Smooth muscle cell (in vitro differentiated cells): ENCODE results near the gene HSFX2. TPM values are rescaled to one million over a fixed set of nuclear protein-coding genes. Genes with fewer than 3 reads are reported as not detected.
A peak's percentile ranks its signal among the peaks of the same experiment; 100 is the strongest.
"Not testable (repeated sequence)": the region's sequence is repeated elsewhere in the genome, so short reads cannot be mapped to it uniquely, and the experiment has no call there.

Experiments used
- DNase-seq: peaks from one replicate; lab custom pipeline; 2025; ENCODE audit not compliant: unreplicated experiment; lab: John Stamatoyannopoulos, UW
- H2AFZ ChIP-seq: fragments of 200-600 bp; sonication (generic); 2 replicates; pipeline ENCODE4 v1.6.0; 2016; ENCODE audit warnings: antibody characterized with exemption, low read depth, mild to moderate bottlenecking
- H3F3A ChIP-seq: fragments of 200-600 bp; sonication (generic); 2 replicates; pipeline ENCODE4 v1.6.0; 2017; ENCODE audit warnings: antibody characterized with exemption, low read depth
- H3K27ac ChIP-seq: fragments of 200-600 bp; sonication (generic); 2 replicates; pipeline ENCODE4 v1.5.1; 2016; ENCODE audit warnings: low read depth, mild to moderate bottlenecking
- H3K27me3 ChIP-seq: fragments of 200-600 bp; sonication (generic); 2 replicates; pipeline ENCODE4 v1.6.1; 2016; ENCODE audit warnings: low read depth, mild to moderate bottlenecking
- H3K36me3 ChIP-seq: fragments of 200-600 bp; sonication (generic); 2 replicates; pipeline ENCODE4 v1.5.1; 2016; ENCODE audit warnings: low read depth
- H3K4me1 ChIP-seq: fragments of 200-600 bp; sonication (generic); 2 replicates; pipeline ENCODE4 v1.5.1; 2016; ENCODE audit warnings: low read depth
- H3K4me2 ChIP-seq: fragments of 200-600 bp; sonication (generic); 2 replicates; pipeline ENCODE4 v1.6.0; 2016; ENCODE audit warnings: mild to moderate bottlenecking
- H3K4me3 ChIP-seq: fragments of 200-600 bp; sonication (generic); 2 replicates; pipeline ENCODE4 v1.5.1; 2016; ENCODE audit warnings: mild to moderate bottlenecking
- H3K79me2 ChIP-seq: fragments of 200-600 bp; sonication (generic); 2 replicates; pipeline ENCODE4 v1.6.0; 2016; ENCODE audit warnings: low read depth, mild to moderate bottlenecking
- H3K9ac ChIP-seq: fragments of 200-600 bp; sonication (generic); 2 replicates; pipeline ENCODE4 v1.6.0; 2016; ENCODE audit warnings: low read depth
- H3K9me3 ChIP-seq: fragments of 200-600 bp; sonication (generic); replicated peaks from 2 replicates; pipeline ENCODE4 v1.5.1; 2016; ENCODE audit warnings: low read depth
- H4K20me1 ChIP-seq: fragments of 200-600 bp; sonication (generic); 2 replicates; pipeline ENCODE4 v1.6.0; 2016; ENCODE audit warnings: low read depth
- WGBS: methylation state at CpG from one replicate; pipeline ENCODE4 v1.1.7; 2016; ENCODE audit warnings: low lambda C conversion rate; 5-methylcytosine and 5-hydroxymethylcytosine counted together
- polyA plus RNA-seq: library from polyadenylated mRNA; unstranded; fragments of >200 nt; fragmentation: Nextera tagmentation; extraction: Ambion mirVana; gene quantifications from 2 replicates; pipeline ENCODE4 v1.2.1, GENCODE V29; 2016
- total RNA-seq: library from RNA; depleted of rRNA; stranded (reverse); fragments of >200 nt; gene quantifications from 2 replicates; pipeline ENCODE4 v1.2.3, GENCODE V29; 2014
- TF ChIP-seq, protein P1 (sequence below): fragments of 200-600 bp; sonication (generic); IDR thresholded peaks from 2 replicates; pipeline ENCODE4 v1.5.1; 2017; ENCODE audit warnings: borderline replicate concordance, mild to moderate bottlenecking, antibody characterized with exemption; ENCODE audit not compliant: insufficient read depth, poor library complexity, severe bottlenecking

The HSFX2 gene
- total and polyA plus RNA-seq, 2 experiments from 2014 or later, result 0.63 TPM; not detected in 1

- not testable (repeated sequence) for H3K4me2 ChIP-seq, H3K9ac ChIP-seq, H3K9me3 ChIP-seq, H3F3A ChIP-seq, DNase-seq, H3K79me2 ChIP-seq, H3K27me3 ChIP-seq, H3K4me1 ChIP-seq, H3K27ac ChIP-seq, H4K20me1 ChIP-seq, H2AFZ ChIP-seq, H3K36me3 ChIP-seq, H3K4me3 ChIP-seq
- WGBS, result 91% methylated on average over 1 of the region's 1 CpG
Observed at GRCh38 chrX:149550454-149550853, 44.7 kb downstream of the HSFX2 start.

- not testable (repeated sequence) for H4K20me1 ChIP-seq, DNase-seq, H3K79me2 ChIP-seq, H3K4me1 ChIP-seq, H2AFZ ChIP-seq, H3K9ac ChIP-seq, H3K27me3 ChIP-seq, H3K4me2 ChIP-seq, H3F3A ChIP-seq, H3K4me3 ChIP-seq, H3K27ac ChIP-seq, H3K36me3 ChIP-seq, H3K9me3 ChIP-seq
- 77% methylated on average over 2 of the region's 6 CpGs for WGBS
Observed at GRCh38 chrX:149549701-149550100, 45.4 kb downstream of the HSFX2 start, which contains the start of gene HSFX3. HSFX3 (minus strand) TSS chrX:149549924; CDS start chrX:149549852, 72 bp downstream.

DNA sequence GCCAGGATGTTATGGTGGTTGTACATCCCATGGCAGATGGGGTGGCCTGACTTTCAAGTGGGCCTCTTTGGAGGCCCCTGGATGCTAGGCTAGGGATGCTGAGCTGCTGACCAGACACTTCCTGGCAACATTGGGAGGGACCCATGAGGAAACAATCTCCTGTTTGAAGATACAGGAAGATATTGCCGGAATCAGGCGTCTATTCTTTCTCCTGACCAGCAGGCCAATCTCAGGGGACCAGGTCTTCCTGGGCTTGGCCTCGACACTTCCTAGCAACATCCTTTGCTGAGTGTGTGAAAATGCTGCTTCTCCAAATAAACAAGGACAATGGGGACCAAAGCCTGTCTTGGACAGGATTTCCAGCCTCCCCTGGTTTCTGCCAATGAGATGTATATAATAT lies 47.3 kb downstream of the HSFX2 start:
- not testable (repeated sequence) for H3K9ac ChIP-seq, H3K4me3 ChIP-seq, H3K27ac ChIP-seq, H3K4me1 ChIP-seq, H3K79me2 ChIP-seq, H2AFZ ChIP-seq, DNase-seq, H3K4me2 ChIP-seq, H3F3A ChIP-seq, H3K36me3 ChIP-seq, H4K20me1 ChIP-seq, H3K9me3 ChIP-seq, H3K27me3 ChIP-seq
- 86% methylated on average over 1 of the region's 3 CpGs for WGBS

- not testable (repeated sequence) for H3F3A ChIP-seq, H3K9ac ChIP-seq, H3K79me2 ChIP-seq, H3K36me3 ChIP-seq, H3K27me3 ChIP-seq, H3K4me3 ChIP-seq, H3K4me1 ChIP-seq, H4K20me1 ChIP-seq, H2AFZ ChIP-seq, H3K27ac ChIP-seq, DNase-seq, H3K4me2 ChIP-seq, H3K9me3 ChIP-seq
- 88% methylated on average over 1 of the region's 1 CpG for WGBS
Observed at GRCh38 chrX:149546962-149547361, 48.2 kb downstream of the HSFX2 start.

GRCh38 chrX:149545545-149546543 lies 49.3 kb downstream of the HSFX2 start:
- not testable (repeated sequence) for H3K27ac ChIP-seq, H3F3A ChIP-seq, H2AFZ ChIP-seq, H4K20me1 ChIP-seq, H3K4me2 ChIP-seq, H3K4me3 ChIP-seq, H3K27me3 ChIP-seq, H3K9ac ChIP-seq, H3K4me1 ChIP-seq, DNase-seq, H3K79me2 ChIP-seq, H3K9me3 ChIP-seq, H3K36me3 ChIP-seq
- 82% methylated on average over 19 of the region's 29 CpGs for WGBS
- TF ChIP-seq, protein P1, sequence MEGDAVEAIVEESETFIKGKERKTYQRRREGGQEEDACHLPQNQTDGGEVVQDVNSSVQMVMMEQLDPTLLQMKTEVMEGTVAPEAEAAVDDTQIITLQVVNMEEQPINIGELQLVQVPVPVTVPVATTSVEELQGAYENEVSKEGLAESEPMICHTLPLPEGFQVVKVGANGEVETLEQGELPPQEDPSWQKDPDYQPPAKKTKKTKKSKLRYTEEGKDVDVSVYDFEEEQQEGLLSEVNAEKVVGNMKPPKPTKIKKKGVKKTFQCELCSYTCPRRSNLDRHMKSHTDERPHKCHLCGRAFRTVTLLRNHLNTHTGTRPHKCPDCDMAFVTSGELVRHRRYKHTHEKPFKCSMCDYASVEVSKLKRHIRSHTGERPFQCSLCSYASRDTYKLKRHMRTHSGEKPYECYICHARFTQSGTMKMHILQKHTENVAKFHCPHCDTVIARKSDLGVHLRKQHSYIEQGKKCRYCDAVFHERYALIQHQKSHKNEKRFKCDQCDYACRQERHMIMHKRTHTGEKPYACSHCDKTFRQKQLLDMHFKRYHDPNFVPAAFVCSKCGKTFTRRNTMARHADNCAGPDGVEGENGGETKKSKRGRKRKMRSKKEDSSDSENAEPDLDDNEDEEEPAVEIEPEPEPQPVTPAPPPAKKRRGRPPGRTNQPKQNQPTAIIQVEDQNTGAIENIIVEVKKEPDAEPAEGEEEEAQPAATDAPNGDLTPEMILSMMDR, result peak; percentile 14

Other genes with a start within 250 kb of the HSFX2 start
- 96.8 and 111 TPM in 2 replicates for gene IDS, start 90.0 kb downstream of the HSFX2 start, total RNA-seq
- 70.5 and 102 TPM in 2 replicates for gene IDS, start 90.0 kb downstream of the HSFX2 start, polyA plus RNA-seq
- 9.6 and 11.7 TPM in 2 replicates for gene EOLA1, start 54.3 kb downstream of the HSFX2 start, total RNA-seq
- 12.9 and 15.9 TPM in 2 replicates for gene EOLA1, start 54.3 kb downstream of the HSFX2 start, polyA plus RNA-seq
- gene HSFX3, start 45.4 kb downstream of the HSFX2 start, total RNA-seq, result not detected in 2 replicates
- gene HSFX3, start 45.4 kb downstream of the HSFX2 start, polyA plus RNA-seq, result not detected in 2 replicates
- not detected in 2 replicates for gene MAGEA9B, start 7.9 kb downstream of the HSFX2 start, total RNA-seq
- not detected in 2 replicates for gene MAGEA9B, start 7.9 kb downstream of the HSFX2 start, polyA plus RNA-seq
- 33.1 and 33.4 TPM in 2 replicates for gene TMEM185A, start 36.5 kb upstream of the HSFX2 start, total RNA-seq
- 38.6 and 39.7 TPM in 2 replicates for gene TMEM185A, start 36.5 kb upstream of the HSFX2 start, polyA plus RNA-seq
- gene MAGEA11, start 116.7 kb upstream of the HSFX2 start, total RNA-seq, result not detected in 2 replicates
- gene MAGEA11, start 116.7 kb upstream of the HSFX2 start, polyA plus RNA-seq, result not detected in 2 replicates
- 0.31 and 1.7 TPM in 2 replicates for gene HSFX1, start 178.8 kb upstream of the HSFX2 start, total RNA-seq
- 1.1 TPM in 2 replicates for gene HSFX1, start 178.8 kb upstream of the HSFX2 start, polyA plus RNA-seq
- gene MAGEA9, start 186.6 kb upstream of the HSFX2 start, total RNA-seq, result not detected in 2 replicates
- not detected in 2 replicates for gene MAGEA9, start 186.6 kb upstream of the HSFX2 start, polyA plus RNA-seq